ENCODE results near the gene RNF224.

RNF224 gene

DNA sequence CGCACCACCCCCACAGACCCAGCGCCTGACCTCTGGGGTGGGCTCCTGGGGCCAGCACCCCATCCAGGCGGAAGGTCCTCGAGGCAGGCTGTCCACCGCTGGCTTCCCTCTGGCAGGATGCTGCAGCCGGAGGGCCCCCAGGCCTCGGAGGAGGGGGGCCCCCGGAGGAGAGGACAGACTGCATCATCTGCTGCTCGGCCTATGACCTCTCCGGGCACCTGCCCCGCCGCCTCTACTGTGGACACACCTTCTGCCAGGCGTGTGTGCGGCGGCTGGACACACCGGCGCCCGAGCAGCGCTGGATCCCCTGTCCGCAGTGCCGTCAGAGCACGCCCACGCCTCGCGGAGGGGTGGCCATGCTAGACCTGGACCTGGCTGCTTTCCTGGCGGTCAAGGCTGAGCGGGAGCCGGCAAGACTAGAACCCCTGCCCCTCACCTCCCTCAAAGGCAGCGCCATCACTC lies 1.2 kb downstream of the RNF224 start:
- no peak overlapping the region for H3K4me3 ChIP-seq (replicated peaks; ENCODE audit: low read depth, low read length)
- TF ChIP-seq CTCF (IDR thresholded peaks at IDR 0.05; ENCODE audit: low read depth, low read length, missing control alignments): no peak

DNA sequence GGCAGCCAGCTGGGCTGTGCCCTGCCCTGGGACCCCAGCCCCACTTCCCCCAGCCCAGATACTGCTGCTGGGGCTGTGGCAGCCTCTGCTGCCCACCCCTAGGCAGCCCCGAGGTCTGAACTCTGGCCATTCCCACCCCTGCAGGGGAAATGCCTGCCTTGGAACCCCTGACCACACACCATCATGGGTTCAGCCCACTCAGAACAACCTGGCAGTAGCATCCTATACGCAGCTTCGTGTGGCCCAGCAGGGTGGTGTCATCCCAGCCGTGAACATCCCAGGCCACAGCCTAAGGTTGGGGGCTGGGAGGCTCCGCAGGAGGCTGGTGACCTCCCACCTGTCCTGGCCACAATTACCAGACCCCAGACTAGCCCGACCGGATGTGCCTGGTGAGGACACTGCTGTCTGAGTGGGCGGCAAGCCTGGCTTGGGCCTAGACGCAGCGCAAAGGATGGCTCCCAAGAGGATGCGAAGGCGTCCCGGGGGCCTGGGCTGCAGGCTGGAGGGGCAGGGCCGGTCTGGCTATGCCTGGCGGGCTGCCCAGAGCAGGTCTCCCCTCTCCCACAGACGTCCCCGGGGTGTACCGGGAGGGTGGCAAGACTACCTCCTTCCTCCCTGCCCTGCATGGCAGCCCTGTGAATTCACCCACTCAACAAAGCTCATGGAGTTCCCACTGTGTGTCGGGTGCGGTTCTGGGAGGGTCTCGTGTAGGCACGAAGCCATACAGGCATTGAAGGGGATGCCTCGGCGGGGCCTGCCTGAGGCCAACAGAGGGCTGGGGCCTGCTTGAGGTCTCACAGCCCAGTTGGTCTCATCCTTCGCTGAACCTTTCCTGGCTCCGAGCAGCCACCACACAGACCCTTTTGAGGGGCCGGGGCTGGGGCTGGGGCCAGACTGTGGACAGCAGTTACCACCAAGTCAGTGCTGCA lies 1.9 kb downstream of the RNF224 start:
- no peak for TF ChIP-seq CTCF (IDR thresholded peaks at IDR 0.05; ENCODE audit: low read depth, low read length, missing control alignments)
- no peak for DNase-seq (ENCODE audit: extremely low read depth, low read depth)
- H3K4me3 ChIP-seq (replicated peaks; ENCODE audit: low read depth, low read length): no peak overlapping the region

More for the DNA sequence above, 1.2 kb downstream of the RNF224 start:
- no peak for DNase-seq (ENCODE audit: extremely low read depth, low read depth)

GRCh38 chr9:137229903-137230704 lies 2.8 kb downstream of the RNF224 start:
- TF ChIP-seq CTCF (IDR thresholded peaks at IDR 0.05; ENCODE audit: low read depth, low read length, missing control alignments): no peak

DNA sequence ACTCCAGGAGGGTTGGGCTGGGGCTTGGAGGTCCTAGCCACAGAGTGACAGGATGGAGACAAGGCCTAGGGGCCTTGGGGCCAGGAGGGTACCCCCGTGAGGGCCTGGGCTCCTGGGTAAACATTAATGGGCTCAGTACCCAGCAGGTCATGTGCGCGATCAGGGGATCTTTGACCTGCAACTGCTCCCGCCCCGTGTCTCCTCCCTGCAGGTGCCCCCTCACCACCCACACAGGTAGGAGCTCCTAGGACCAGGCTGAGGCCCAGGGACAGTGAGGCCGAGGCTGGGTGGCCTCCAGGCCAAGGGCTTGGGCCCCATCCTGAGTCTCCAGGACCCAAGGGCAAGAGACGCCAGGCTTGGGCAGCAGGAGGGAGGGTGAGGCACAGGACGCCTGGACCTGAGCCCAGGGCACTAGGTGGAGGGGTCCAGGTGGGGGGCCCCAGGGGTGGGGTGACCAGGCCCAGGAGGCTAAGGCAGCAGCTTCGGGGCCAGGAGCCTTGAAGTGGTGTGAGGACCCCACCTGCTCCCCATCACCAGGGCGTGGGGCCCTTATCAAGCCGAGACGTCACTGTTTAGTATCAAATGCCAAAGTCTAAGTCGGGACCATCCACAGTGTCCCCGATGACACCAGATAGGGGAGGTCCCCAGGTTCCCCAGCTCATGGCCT lies 3.5 kb downstream of the RNF224 start, which contains the start of gene SLC34A3:
TSS of gene SLC34A3 (plus strand) at position 197 of the 667 bp plus-strand sequence. CDS start 802 bp downstream, outside the sequence.
- no peak for DNase-seq (ENCODE audit: extremely low read depth, low read depth)
- TF ChIP-seq CTCF (IDR thresholded peaks at IDR 0.05; ENCODE audit: low read depth, low read length, missing control alignments): no peak
- no peak within 1 kb of the TSS for H3K4me3 ChIP-seq (replicated peaks; ENCODE audit: low read depth, low read length)

More at GRCh38 chr9:137229903-137230704, 2.8 kb downstream of the RNF224 start:
- no peak for DNase-seq (ENCODE audit: extremely low read depth, low read depth)
- H3K4me3 ChIP-seq (replicated peaks; ENCODE audit: low read depth, low read length): no peak overlapping the region

GRCh38 chr9:137231372-137232039 lies 4.2 kb downstream of the RNF224 start:
- H3K4me3 ChIP-seq (replicated peaks; ENCODE audit: low read depth, low read length): no peak overlapping the region
- no peak for TF ChIP-seq CTCF (IDR thresholded peaks at IDR 0.05; ENCODE audit: low read depth, low read length, missing control alignments)
- DNase-seq (ENCODE audit: extremely low read depth, low read depth): no peak

- no peak overlapping the region for H3K4me3 ChIP-seq (replicated peaks; ENCODE audit: low read depth, low read length)
- DNase-seq (ENCODE audit: extremely low read depth, low read depth): no peak
- no peak for TF ChIP-seq CTCF (IDR thresholded peaks at IDR 0.05; ENCODE audit: low read depth, low read length, missing control alignments)
These were observed 4.8 kb downstream of the RNF224 start for GRCh38 chr9:137232101-137232500.

Measured in HFF-Myc (cell line).